Right lung (tissue), 5 donors: Measurements from ENCODE around the gene SRL. TPM values are rescaled to one million over a fixed set of nuclear protein-coding genes. Genes with fewer than 3 reads are reported as not detected.
"Not testable (repeated sequence)": the region's sequence is repeated elsewhere in the genome, so short reads cannot be mapped to it uniquely, and the experiment has no call there.

Experiments used
- DNase-seq, 2 donors: peaks; one replicate each; pipeline ENCODE4 v3.0.0-alpha.2; 2013
- polyA plus RNA-seq, 5 donors: library from polyadenylated mRNA; unstranded; fragments of 120-200 nt; gene quantifications; one replicate each; pipeline versions ENCODE4 v1.2.1 to v1.2.3, GENCODE V29; 2013; ENCODE audit warnings: inconsistent platforms in 1 of 5, low replicate concordance in 1 of 5; ENCODE audit not compliant: insufficient read length in 5 of 5, insufficient read depth in 1 of 5

Gene SRL
- polyA plus RNA-seq, 5 donors: 4.4 to 25.9 (median 5.7) TPM

DNA sequence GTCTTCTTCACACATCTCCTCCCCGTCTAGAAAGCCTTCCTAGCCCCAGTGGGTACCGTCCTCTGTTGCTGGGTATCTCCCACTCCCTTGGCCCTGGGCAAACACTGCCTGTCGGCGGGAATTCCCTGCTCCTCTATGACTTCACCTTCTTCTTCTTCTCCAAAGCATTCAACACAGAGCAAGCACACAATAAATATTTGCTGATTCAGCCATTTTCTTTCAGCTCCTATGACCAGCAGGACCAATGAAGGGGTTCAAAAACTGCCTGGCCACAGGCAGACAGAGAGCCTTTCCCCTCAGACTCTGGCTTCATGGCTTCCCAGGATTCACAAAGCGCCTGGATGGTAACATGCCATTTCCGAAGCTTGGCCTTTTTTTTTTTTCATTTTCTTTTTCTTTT is 72.5 kb downstream of the SRL start:
- DNase-seq: no peak

DNA sequence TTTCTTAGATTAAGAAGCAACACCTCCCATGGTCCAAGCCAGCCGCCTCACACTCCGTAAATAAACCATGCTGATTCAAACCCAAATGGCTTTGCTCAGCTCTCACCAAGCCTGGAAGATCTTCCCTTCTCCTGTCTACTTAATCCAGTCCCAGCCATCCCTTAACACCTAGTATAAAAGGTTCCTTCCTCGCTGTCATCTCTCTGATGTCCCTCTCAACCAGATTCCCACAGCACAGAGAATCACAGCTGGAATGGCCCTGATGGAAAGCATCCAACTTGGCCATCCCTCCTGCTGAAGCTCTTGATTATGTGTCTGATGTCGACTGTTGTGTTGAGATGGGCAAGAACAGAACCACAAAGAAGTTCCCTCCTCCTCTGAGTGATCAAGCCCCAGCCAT is 75.1 kb downstream of the SRL start:
- DNase-seq: peak; percentile 71 to 76

DNA sequence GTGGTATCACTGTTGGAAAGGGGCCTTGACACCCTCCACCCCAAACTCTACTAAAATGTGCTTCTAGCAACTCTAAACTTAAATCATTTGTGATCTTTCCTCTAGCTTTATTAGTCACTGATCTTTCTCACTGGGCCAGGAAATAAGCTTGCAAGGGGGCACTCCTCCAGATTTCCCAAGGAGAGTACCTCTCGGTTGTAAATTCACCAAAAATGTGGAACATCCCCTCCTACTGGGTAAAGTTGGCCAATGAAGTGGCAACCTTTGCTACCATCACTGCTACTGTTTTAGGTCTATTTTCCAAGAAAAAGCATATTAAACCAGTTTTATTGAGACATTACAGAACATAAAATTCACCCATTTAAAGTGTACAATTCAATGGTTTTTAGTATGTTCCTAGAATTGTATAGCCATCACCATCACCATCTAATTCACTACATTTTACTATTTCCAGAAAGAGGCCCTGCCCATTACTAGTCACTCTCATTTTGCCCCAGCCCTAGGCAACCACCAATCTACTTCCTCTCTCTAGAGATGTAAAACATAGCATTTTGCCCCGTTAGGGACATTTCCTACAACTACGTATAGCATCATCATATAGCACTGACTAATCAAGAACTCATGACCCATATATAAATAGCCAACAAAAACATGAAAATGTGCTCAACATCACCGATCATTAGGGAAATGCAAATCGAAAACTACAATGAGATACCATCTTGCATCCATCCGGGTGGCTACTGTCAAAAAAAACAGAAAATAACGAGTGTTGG is 81.0 kb downstream of the SRL start:
- DNase-seq: no peak

DNA sequence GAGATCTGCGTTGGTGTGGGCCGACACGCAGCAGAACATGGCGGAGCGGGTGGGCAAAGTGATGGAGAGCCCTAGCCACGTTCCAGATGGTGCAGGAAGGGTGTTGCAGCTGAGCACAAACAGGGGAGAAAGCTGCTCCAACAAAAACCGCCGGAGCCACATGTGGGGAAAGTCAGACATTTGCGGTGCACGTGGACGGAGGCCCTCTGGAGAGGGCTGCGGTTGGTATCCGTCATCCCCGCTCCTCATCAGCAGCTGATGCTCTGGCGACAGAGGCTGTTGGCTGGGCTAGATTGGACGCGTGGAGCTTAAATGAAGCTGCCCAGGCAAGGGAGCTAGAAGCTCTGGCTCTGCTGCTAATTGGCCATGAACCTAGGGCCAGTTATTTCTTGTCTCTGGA is 82.2 kb downstream of the SRL start:
- DNase-seq: no peak

DNA sequence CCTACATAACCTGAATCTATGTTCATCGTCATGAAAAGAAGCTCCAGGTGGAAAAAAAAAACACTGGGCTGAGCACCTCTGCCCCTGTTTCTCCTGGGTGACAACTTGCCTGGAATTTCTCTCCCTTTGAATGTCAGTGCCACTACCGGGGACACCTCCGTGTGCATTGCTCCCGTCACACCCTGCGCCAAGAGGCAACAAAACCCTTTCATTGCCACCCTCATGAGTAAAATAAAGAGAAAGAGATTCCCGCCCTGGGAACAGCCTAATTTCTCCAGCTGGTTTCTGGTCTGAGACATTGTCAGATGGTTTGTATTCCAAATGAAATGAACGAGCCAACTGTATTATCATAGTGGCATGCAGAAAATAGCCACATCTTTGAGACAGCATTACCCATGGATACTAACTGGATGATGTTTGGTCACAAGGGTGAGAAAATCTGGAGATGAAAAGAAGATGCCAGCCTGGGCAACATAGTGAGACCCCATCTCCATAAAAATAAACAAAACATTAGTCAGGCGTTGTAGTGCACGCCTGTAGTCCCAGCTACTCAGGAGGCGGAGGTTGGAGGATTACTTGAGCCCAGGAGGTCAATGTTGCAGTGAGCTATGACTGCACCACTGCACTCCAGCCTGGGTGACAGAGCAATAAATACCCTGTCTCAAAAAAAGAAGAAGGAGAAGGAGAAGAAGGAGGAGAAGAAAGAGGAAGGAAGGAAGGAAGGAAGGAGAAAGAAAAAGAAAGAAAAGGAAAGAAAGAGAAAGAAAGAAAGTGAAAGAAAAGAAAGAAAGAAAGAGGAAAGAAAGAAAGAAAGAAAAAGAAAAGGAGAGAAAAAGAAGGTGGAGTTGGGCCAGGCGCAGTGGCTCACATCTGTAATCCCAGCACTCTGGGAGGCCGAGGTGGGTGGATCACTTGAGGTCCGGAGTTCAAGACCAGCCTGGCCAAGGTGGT is 83.5 kb downstream of the SRL start:
- DNase-seq: no peak

DNA sequence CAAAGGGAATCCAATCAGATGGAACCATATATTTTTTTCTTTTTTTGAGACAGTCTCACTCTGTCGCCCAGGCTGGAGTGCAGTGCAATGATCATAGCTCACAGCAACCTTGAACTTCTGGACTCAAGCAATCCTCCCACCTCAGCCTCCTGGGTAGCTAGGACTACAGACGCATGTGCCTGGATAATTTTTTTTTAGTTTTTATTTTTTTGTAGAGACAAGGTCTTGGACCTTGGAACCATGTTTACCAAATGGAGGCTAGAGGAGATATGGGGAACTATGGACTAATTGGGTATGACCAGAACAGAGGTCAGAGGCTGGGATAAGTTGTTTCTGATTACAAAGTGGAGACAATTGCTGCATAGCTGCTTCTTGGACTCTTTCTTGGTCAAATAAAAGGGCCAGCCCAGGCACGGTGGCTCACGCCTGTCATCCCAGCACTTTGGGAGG is 84.5 kb downstream of the SRL start:
- no peak for DNase-seq

DNA sequence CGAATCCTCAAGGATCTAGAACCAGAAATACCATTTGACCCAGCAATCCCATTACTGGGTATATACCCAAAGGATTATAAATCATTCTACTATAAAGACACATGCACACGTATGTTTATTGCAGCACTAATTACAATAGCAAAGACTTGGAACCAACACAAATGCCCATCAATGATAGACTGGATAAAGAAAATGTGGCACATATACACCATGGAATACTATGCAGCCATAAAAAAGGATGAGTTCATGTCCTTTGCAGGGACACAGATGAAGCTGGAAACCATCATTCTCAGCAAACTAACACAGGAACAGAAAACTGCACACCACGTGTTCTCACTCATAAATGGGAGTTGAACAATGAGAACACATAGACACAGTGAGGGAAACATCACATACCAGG is 85.4 kb downstream of the SRL start:
- not testable (repeated sequence) for DNase-seq

DNA sequence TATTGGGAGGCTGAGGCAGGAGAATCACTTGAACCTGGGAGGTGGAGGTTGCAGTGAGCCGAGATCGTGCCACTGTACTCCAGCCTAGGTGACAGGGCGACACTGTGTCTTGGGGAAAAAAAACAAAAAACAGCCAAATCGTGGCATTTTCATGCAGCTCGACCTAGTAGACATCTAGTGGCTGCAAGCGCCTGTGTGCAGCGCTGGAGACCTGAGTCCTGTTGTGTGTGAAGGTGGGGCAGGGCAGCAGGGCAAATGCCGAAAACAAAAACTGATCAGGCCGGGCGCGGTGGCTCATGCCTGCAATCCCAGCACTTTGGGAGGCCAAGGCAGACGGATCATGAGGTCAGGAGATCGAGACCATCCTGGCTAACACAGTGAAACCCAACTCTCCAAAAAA is 88.5 kb downstream of the SRL start:
- not testable (repeated sequence) for DNase-seq

DNA sequence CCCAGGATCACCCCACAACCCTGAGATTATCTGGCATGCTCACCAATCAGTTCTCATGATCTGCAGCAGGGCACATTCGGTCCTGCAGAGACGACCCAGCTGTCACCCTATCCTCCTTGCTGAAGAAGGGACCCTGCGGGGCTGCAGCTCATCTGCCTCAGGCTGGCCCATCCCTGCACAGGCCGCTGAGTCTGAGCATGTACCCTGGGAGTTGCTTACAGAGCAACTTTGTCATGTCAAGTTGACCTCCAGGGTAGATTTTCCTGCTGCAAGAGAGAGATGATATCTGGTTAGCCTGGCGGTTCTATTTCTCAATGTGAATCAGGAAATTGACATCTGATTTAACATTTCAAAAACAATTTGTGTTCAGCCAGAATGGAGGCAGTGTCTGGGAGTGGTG is 89.6 kb downstream of the SRL start:
- DNase-seq: no peak

DNA sequence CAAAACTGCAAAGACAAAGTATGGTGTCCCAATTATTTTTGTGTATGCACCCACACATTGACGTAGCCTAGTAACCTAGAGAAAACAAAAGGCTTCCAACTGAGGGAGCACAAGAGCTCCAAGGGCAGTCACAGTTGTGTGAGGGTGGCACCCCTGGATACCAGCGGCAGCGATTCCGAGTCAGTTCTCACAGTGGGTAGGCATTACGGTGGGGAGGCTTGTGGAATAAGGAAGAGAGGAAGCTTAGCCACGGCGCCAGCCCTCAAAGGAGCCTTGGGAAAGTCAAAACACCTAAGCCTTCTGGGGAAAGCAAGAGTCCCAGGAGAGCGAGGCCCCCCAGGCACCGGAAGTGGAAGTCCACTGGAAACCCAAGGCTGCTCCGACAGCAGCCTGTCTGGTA is 94.6 kb downstream of the SRL start:
- no peak for DNase-seq

DNA sequence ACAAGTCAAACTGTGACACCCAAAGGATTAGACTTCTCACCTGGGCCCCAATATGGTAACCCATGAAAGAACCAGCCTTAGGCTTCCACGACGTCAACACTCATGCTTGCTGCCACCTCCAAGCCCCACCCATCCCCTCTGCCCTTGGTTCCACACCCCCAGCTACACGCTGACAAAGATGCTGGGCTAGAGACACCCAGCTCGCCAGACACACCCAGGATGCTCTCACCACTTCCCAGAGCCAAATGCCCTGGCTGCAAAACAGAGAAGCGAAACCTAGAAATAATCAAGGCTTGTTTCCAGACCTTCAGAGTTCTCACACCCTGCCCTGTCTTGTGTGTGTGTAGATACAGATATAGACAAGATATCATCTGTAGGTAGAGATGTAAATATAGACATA is 99.6 kb downstream of the SRL start:
- DNase-seq: no peak

DNA sequence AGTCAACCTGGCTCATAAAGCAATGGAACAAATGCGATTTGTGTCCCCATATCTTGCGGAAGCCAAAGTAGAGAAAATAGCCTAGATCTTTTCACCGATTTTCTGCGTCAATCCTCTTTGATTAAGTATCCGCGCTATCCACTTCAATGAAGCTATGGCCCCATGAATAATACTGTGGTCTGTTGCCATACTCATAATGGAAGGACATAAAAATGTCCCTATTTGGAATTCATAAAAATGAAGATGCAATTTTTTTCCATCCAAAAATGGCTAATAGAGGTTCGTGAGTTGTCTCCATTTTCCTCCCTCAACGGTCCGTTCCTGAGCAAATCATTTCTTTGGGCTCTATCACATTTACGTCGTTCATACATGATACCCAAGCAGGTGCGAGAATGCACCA is 100.3 kb downstream of the SRL start:
- no peak for DNase-seq

DNA sequence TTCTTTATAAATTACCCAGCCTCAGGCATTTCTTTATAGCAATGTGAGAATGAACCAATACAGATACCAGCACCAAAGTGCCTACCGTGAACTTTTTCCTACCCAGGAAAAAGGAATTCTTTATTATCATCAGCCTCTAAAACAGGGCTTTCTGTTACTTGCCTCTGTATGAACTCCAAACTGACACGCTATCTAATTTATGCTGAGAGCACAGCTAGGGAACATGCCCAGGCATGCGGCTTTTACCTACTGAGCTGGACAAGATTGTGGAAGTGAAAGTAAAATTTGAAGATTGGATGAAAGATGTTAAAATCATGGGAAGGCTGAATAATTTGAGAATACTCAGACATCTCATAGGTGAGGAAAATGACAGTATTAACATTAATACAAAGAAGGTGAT is 101.2 kb downstream of the SRL start:
- no peak for DNase-seq

DNA sequence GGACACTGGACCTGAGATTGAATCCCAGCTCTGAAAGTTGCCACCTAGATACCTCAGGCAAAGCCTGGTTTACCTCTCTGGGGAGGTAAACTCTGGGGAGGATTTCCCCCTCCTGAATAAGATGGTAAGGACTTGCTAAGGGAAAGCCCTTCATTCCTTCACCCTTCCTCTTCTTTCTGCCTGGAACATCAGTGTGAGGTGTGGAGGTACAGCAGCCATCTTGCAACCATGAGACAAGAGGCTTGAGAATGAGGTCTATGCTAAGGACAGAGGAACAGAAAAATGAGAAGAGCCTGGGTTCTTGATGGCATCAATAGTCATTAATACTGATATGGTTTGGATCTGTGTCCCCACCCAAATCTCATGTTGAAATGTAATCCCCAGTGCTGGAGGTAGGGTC is 101.9 kb downstream of the SRL start:
- no peak for DNase-seq

Other genes starting within 250 kb of the SRL start
- 10 to 100 TPM in 4 of 5 donors, 1 to 10 TPM in 1; 8.9 to 13.8 (median 10.7) TPM for gene ADCY9, start 125.6 kb downstream of the SRL start, polyA plus RNA-seq
- gene TFAP4, start 30.9 kb upstream of the SRL start, polyA plus RNA-seq: 10 to 100 TPM; 15.4 to 26.4 (median 19.5) TPM
- 10 to 100 TPM; 13.7 to 35.3 (median 22.8) TPM for gene GLIS2, start 74.0 kb upstream of the SRL start, polyA plus RNA-seq
- 10 to 100 TPM; 15.0 to 36.9 (median 26.0) TPM for gene PAM16, start 109.2 kb upstream of the SRL start, polyA plus RNA-seq
- 10 to 100 TPM; 10.3 to 24.3 (median 17.1) TPM for gene VASN, start 129.8 kb upstream of the SRL start, polyA plus RNA-seq
- 10 to 100 TPM; 13.9 to 26.1 (median 18.5) TPM for gene CORO7, start 174.5 kb upstream of the SRL start, polyA plus RNA-seq
- gene DNAJA3, start 183.8 kb upstream of the SRL start, polyA plus RNA-seq: 10 to 100 TPM; 30.6 to 39.5 (median 36.1) TPM
- gene NMRAL1, start 232.5 kb upstream of the SRL start, polyA plus RNA-seq: 10 to 100 TPM; 32.9 to 51.1 (median 42.7) TPM
- gene HMOX2, start 234.3 kb upstream of the SRL start, polyA plus RNA-seq: 10 to 100 TPM; 38.7 to 57.1 (median 39.5) TPM